Activated T-helper 1 cell treated with anti-CD3 and anti-CD28 coated beads, Interleukin-12 subunit alpha, Interleukin-12 subunit beta, Interleukin-2, Interleukin-4 antibody, amounts not matched to agents 30 ng/mL and 10 ng/mL and 1 ng/mL, durations not matched to agents 14 hours and 24 hours and 36 hours (primary cell): ENCODE results near the gene KRT2. TPM values are rescaled to one million over a fixed set of nuclear protein-coding genes. Genes with fewer than 3 reads are reported as not detected.

Experiments
- DNase-seq: peaks from one replicate; pipeline ENCODE4 v3.0.0; 2021; ENCODE audit warnings: low spot score
- H3K27ac Mint-ChIP-seq: one replicate; pipeline ENCODE4 v1.8.0; 2021; ENCODE audit warnings: mild to moderate bottlenecking, mixed read lengths
- H3K27me3 Mint-ChIP-seq: one replicate; pipeline ENCODE4 v1.8.0; 2022; ENCODE audit warnings: mild to moderate bottlenecking, moderate library complexity, mixed read lengths; ENCODE audit not compliant: insufficient read depth
- H3K36me3 Mint-ChIP-seq: one replicate; pipeline ENCODE4 v1.8.0; 2021; ENCODE audit warnings: low read depth, mixed read lengths
- H3K4me1 Mint-ChIP-seq: one replicate; pipeline ENCODE4 v1.8.0; 2021; ENCODE audit warnings: low read depth, mixed read lengths
- H3K4me3 Mint-ChIP-seq: one replicate; pipeline ENCODE4 v1.8.0; 2021; ENCODE audit warnings: mild to moderate bottlenecking, moderate library complexity, mixed read lengths
- H3K9me3 Mint-ChIP-seq: one replicate; pipeline ENCODE4 v1.8.0; 2021; ENCODE audit warnings: mixed read lengths
- intact Hi-C: fragments of 100-400 bp; cut with micrococcal nuclease; formaldehyde crosslinking; loops from one replicate; pipeline ENCODE4 v1.15.1; 2024
- total RNA-seq: library from RNA; stranded (reverse); gene quantifications from 2 replicates; pipeline ENCODE4 v1.2.3, GENCODE V29; 2022

KRT2 gene
- total RNA-seq, 1 donor from 2014 or later = not detected

- DNase-seq = no peak
- no peak overlapping the region for H3K4me3 Mint-ChIP-seq
- no peaks in the 10 kb centered on the region for H3K27me3 Mint-ChIP-seq
- no peaks in the 10 kb centered on the region for H3K9me3 Mint-ChIP-seq
- no peak overlapping the region for H3K27ac Mint-ChIP-seq
- H3K36me3 Mint-ChIP-seq = peaks cover 2% of the 10 kb centered on the region
- intact Hi-C loops = no loop called here
- H3K4me1 Mint-ChIP-seq = peaks cover 82% of the 10 kb centered on the region
Measured at GRCh38 chr12:52613384-52614030, 38.5 kb downstream of the KRT2 start.

- H3K27ac Mint-ChIP-seq = no peak overlapping the region
- H3K27me3 Mint-ChIP-seq = no peaks in the 10 kb centered on the region
- intact Hi-C loops = no loop called here
- DNase-seq = no peak
- H3K36me3 Mint-ChIP-seq = peaks cover 2% of the 10 kb centered on the region
- H3K4me3 Mint-ChIP-seq = no peak overlapping the region
- no peaks in the 10 kb centered on the region for H3K9me3 Mint-ChIP-seq
- peaks cover 85% of the 10 kb centered on the region for H3K4me1 Mint-ChIP-seq
Measured at GRCh38 chr12:52612431-52613383, 39.3 kb downstream of the KRT2 start.

DNA sequence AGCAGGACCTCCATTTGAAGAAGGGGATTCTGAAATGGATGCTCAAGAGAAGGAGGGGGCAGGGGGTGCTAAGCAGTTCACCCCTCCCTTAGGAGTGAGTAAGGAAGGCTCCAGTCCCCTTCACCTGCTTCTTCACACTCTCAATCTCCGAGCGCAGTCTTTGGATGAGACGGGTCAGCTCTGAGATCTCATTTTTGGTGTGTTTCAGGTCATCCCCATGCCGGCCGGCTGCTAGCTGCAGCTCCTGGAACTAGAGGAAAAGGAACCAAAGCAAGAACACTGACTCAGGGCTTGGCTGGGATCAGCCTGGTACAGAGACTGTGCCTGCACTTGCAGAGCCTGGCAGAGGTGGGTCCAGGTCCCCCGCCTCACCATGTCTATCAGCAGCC lies 40.9 kb downstream of the KRT2 start:
- no peak overlapping the region for H3K27ac Mint-ChIP-seq
- H3K9me3 Mint-ChIP-seq = no peaks in the 10 kb centered on the region
- H3K27me3 Mint-ChIP-seq = no peaks in the 10 kb centered on the region
- peak overlapping the region; percentile 50 for H3K4me3 Mint-ChIP-seq
- DNase-seq = no peak
- peaks cover 2% of the 10 kb centered on the region for H3K36me3 Mint-ChIP-seq
- peaks cover 83% of the 10 kb centered on the region for H3K4me1 Mint-ChIP-seq
- intact Hi-C loops = no loop called here

- intact Hi-C loops = no loop called here
- no peaks in the 10 kb centered on the region for H3K9me3 Mint-ChIP-seq
- no peaks in the 10 kb centered on the region for H3K36me3 Mint-ChIP-seq
- H3K27ac Mint-ChIP-seq = no peak overlapping the region
- H3K4me1 Mint-ChIP-seq = peaks cover 79% of the 10 kb centered on the region
- DNase-seq = no peak
- no peaks in the 10 kb centered on the region for H3K27me3 Mint-ChIP-seq
- peak overlapping the region; percentile 40 for H3K4me3 Mint-ChIP-seq
Measured at GRCh38 chr12:52608826-52609630, 43.0 kb downstream of the KRT2 start.

GRCh38 chr12:52608161-52608560 lies 43.9 kb downstream of the KRT2 start:
- Mint-ChIP-seq H3K36me3 (no peaks in the 10 kb centered on the region), H3K27me3 (no peaks in the 10 kb centered on the region), H3K27ac (no peak overlapping the region), H3K9me3 (no peaks in the 10 kb centered on the region), H3K4me1 (peaks cover 71% of the 10 kb centered on the region), H3K4me3 (no peak overlapping the region)
- DNase-seq = no peak
- intact Hi-C loops = no loop called here

DNA sequence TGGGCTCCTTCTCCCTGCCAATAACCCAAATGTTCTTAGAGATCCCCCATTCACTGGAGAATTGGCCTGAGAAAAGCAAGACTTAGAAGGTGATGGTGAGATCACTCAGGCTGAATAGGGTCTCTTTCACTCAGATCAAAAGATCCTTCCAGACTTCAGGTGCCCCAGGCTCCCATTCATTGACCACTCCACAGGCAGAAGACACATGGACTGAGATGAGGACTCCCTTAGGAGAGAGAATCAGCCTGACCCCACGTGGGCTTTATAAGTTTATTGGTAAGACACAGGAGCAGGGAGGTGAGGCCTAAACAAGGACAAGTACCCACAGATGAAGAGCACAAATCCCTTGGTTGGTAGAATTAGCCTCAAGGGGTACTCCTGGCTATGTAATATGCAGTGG lies 44.7 kb downstream of the KRT2 start:
- Mint-ChIP-seq H3K27me3 (no peaks in the 10 kb centered on the region), H3K36me3 (no peaks in the 10 kb centered on the region), H3K9me3 (no peaks in the 10 kb centered on the region), H3K4me1 (peaks cover 62% of the 10 kb centered on the region), H3K27ac (no peak overlapping the region), H3K4me3 (no peak overlapping the region)
- intact Hi-C loops = no loop called here
- DNase-seq = no peak

GRCh38 chr12:52606581-52607218 lies 45.3 kb downstream of the KRT2 start:
- H3K4me3 Mint-ChIP-seq = no peak overlapping the region
- H3K9me3 Mint-ChIP-seq = no peaks in the 10 kb centered on the region
- no peak overlapping the region for H3K27ac Mint-ChIP-seq
- H3K4me1 Mint-ChIP-seq = peaks cover 56% of the 10 kb centered on the region
- no peaks in the 10 kb centered on the region for H3K27me3 Mint-ChIP-seq
- intact Hi-C loops = no loop called here
- no peaks in the 10 kb centered on the region for H3K36me3 Mint-ChIP-seq
- no peak for DNase-seq

- intact Hi-C loops = no loop called here
- H3K27me3 Mint-ChIP-seq = no peaks in the 10 kb centered on the region
- H3K9me3 Mint-ChIP-seq = no peaks in the 10 kb centered on the region
- no peaks in the 10 kb centered on the region for H3K36me3 Mint-ChIP-seq
- no peak for DNase-seq
- no peak overlapping the region for H3K4me3 Mint-ChIP-seq
- H3K4me1 Mint-ChIP-seq = peaks cover 51% of the 10 kb centered on the region
- H3K27ac Mint-ChIP-seq = no peak overlapping the region
Measured at GRCh38 chr12:52606096-52606495, 45.9 kb downstream of the KRT2 start.

DNA sequence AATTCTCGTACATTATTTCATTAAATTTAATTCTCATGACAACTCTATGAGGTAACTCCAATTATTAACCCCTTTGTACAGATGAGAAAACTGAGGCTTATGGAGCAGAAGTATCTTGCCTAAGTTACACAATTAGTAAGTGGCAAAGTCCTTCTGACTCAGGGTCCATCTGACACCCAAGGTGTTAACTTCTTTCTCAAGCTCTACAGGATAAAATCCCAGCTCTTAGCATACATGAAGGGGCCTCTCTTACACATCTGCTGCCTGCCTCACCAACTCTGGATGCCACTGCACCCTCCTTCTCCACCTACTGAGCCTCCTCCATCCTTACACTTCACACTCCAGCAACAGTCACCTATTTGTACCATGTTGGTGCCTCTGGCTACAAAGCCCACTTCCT lies 46.5 kb downstream of the KRT2 start:
- Mint-ChIP-seq H3K4me3 (no peak overlapping the region), H3K27ac (no peak overlapping the region), H3K9me3 (no peaks in the 10 kb centered on the region), H3K36me3 (no peaks in the 10 kb centered on the region), H3K27me3 (no peaks in the 10 kb centered on the region), H3K4me1 (peaks cover 46% of the 10 kb centered on the region)
- DNase-seq = no peak
- intact Hi-C loops = no loop called here

DNA sequence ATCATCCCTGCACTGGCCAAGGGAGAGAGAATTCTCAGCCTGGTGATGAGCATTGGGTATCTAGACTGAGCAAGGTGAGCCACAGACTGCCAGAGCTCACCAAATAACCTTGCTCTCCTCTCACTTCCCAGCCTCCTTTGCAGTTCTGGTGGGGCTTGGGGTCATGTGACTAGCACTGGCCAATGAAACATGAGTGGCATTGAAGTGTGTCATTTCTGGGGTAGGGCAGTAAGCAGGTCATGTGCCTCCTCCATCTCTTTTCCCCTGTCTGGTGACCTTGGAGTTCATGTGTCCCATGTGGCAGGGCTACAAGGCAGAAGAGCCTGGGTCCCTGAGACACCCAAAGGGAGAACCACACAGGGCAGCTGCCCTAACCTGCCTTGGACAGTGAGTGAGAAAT lies 47.2 kb downstream of the KRT2 start:
- Mint-ChIP-seq H3K4me3 (no peak overlapping the region), H3K36me3 (no peaks in the 10 kb centered on the region), H3K9me3 (no peaks in the 10 kb centered on the region), H3K27ac (peak overlapping the region; percentile 7), H3K27me3 (no peaks in the 10 kb centered on the region), H3K4me1 (peaks cover 40% of the 10 kb centered on the region)
- intact Hi-C loops = no loop called here
- DNase-seq = no peak

DNA sequence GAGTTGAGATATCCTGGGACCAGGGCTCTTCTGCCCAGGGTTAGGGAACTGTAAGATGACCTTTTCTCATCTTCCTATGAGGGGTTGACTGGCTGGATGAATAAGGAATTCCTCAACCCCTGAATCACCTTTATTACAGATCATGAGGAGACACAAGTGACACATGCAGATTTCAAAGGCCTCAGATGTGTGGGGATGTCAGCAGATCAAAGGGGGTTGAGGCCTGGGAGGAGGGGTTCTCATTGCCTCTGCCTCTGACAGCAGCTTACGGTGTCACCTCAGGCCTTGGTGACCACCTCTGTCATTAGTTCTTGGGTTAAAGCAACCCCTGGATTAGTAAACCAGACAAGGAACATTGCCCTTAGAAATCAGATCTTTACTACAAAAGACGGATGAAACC lies 48.7 kb downstream of the KRT2 start:
- intact Hi-C loops = no loop called here
- H3K4me3 Mint-ChIP-seq = no peak overlapping the region
- H3K36me3 Mint-ChIP-seq = no peaks in the 10 kb centered on the region
- peaks cover 26% of the 10 kb centered on the region for H3K4me1 Mint-ChIP-seq
- H3K9me3 Mint-ChIP-seq = no peaks in the 10 kb centered on the region
- H3K27me3 Mint-ChIP-seq = peaks cover 4% of the 10 kb centered on the region
- no peak for DNase-seq
- no peak overlapping the region for H3K27ac Mint-ChIP-seq

DNA sequence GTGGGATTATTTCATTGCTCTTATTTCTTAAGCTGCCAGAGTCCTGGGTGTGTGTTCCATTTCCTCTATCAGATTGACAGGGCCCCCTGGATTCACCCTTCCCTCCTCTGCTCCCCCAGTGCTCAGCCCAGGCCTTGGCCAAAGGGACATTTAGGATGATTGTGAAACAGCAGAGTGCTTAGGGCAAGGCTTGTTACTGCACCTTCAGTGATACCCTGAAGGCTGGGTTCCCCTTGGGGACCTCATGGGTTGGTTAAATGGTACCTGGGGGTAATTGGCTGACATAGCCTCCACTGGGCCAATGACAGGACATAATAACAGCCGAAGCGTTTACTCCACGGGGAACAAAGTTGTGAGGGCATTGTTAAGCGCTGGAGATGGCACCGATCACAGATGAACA lies 49.5 kb downstream of the KRT2 start:
- intact Hi-C loops = no loop called here
- H3K9me3 Mint-ChIP-seq = no peaks in the 10 kb centered on the region
- H3K4me3 Mint-ChIP-seq = no peak overlapping the region
- H3K4me1 Mint-ChIP-seq = peaks cover 22% of the 10 kb centered on the region
- no peak for DNase-seq
- H3K27ac Mint-ChIP-seq = no peak overlapping the region
- peaks cover 4% of the 10 kb centered on the region for H3K27me3 Mint-ChIP-seq
- no peaks in the 10 kb centered on the region for H3K36me3 Mint-ChIP-seq
